Esophagus muscularis mucosa (tissue), 4 donors: ENCODE measurements around the gene HLA-DRB5. TPM values are rescaled to one million over a fixed set of nuclear protein-coding genes. Genes with fewer than 3 reads are reported as not detected.

Experiments
- DNase-seq: peaks from one replicate; pipeline ENCODE4 v3.0.0-alpha.2; 2017; ENCODE audit errors: extremely low spot score
- H3K27ac ChIP-seq, 4 donors: fragments of 200-600 bp; sonication (generic); replicated peaks in 1 of 4; 1 replicate in 3 of 4; 2 replicates in 1 of 4; pipeline ENCODE4 v1.5.1; 2016 to 2019; ENCODE audit warnings: mild to moderate bottlenecking in 1 of 4
- H3K27me3 ChIP-seq, 4 donors: fragments of 200-600 bp; sonication (generic); one replicate each; pipeline versions ENCODE4 v1.5.1 to v1.6.0; 2016 to 2019
- H3K36me3 ChIP-seq, 4 donors: fragments of 200-600 bp; sonication (generic); one replicate each; pipeline ENCODE4 v1.5.1; 2016 to 2019
- H3K4me1 ChIP-seq, 4 donors: fragments of 200-600 bp; sonication (generic); one replicate each; pipeline ENCODE4 v1.5.1; 2016 to 2019
- H3K4me3 ChIP-seq, 4 donors: fragments of 200-600 bp; sonication (generic); 1 replicate in 2 of 4; 2 replicates in 2 of 4; pipeline ENCODE4 v1.5.1; 2016 to 2019; ENCODE audit warnings: mild to moderate bottlenecking in 4 of 4, moderate library complexity in 1 of 4
- H3K9me3 ChIP-seq, 4 donors: fragments of 200-600 bp; sonication (generic); 1 replicate in 3 of 4; 2 replicates in 1 of 4; pipeline ENCODE4 v1.5.1; 2016 to 2019
- CTCF ChIP-seq, 3 experiments: fragments of 200-600 bp in 2 of 3; fragments of 450-650 bp in 1 of 3; sonication (generic) in 2 of 3; IDR thresholded peaks; one replicate each; pipeline ENCODE4 v1.5.1; 2017 to 2019; ENCODE audit warnings: antibody characterized with exemption in 3 of 3, mild to moderate bottlenecking in 2 of 3, moderate library complexity in 1 of 3
- EP300 ChIP-seq: sonication (generic); formaldehyde crosslinking; IDR thresholded peaks from one replicate; pipeline ENCODE4 v1.6.1; 2017; ENCODE audit warnings: antibody characterized with exemption
- POLR2A ChIP-seq: fragments of 450-650 bp; IDR thresholded peaks from one replicate; pipeline ENCODE4 v1.6.1; 2017; ENCODE audit warnings: antibody characterized with exemption, moderate library complexity, mild to moderate bottlenecking, low read depth
- POLR2AphosphoS5 ChIP-seq, 2 donors: sonication (generic); formaldehyde crosslinking; IDR thresholded peaks; one replicate each; pipeline ENCODE4 v1.6.1; 2017; ENCODE audit warnings: antibody characterized with exemption in 2 of 2
- WGBS: methylation state at CpG from one replicate; pipeline ENCODE4 v1.1.5; 2018; 5-methylcytosine and 5-hydroxymethylcytosine counted together
- intact Hi-C: fragments of 100-400 bp; cut with DNase I; formaldehyde crosslinking; loops from one replicate; pipeline ENCODE4 v1.15.1; 2023
- total RNA-seq, 4 donors: library from RNA; depleted of rRNA; stranded (reverse); fragments of >200 nt; gene quantifications; one replicate each; pipeline versions ENCODE4 v1.1.0 to v1.2.1, GENCODE V29; 2016

HLA-DRB5 gene
- total RNA-seq, 4 donors from 2014 or later: 0.83 to 71.0 (median 7.2) TPM

- no peaks in the 10 kb centered on the region for H3K36me3 ChIP-seq
- intact Hi-C loops: loop anchor here (10.0 kb wide), 1 partner anchor 87 kb away; no protein-coding TSS in a partner anchor
- H3K27ac ChIP-seq: no peak overlapping the region
- no peaks in the 10 kb centered on the region for H3K9me3 ChIP-seq
- no peak for DNase-seq
- no peaks in the 10 kb centered on the region for H3K4me1 ChIP-seq
- WGBS: 38% methylated on average over 1 of the region's 1 CpG
- TF ChIP-seq POLR2A (no peak), EP300 (no peak), CTCF (IDR thresholded peaks at IDR 0.05) (no peak), POLR2AphosphoS5 (IDR thresholded peaks at IDR 0.05) (no peak)
- no peak overlapping the region for H3K4me3 ChIP-seq
- H3K27me3 ChIP-seq: peaks cover 0 to 10% (median 0%) of the 10 kb centered on the region in 4 donors
These were observed 42.0 kb downstream of the HLA-DRB5 start for GRCh38 chr6:32488083-32488482.

- TF ChIP-seq CTCF (IDR thresholded peaks at IDR 0.05) (no peak), POLR2AphosphoS5 (IDR thresholded peaks at IDR 0.05) (no peak), POLR2A (no peak), EP300 (no peak)
- WGBS: 58% methylated on average over 4 of the region's 4 CpGs
- intact Hi-C loops: loop anchor here (10.0 kb wide), 1 partner anchor 90 kb away; no protein-coding TSS in a partner anchor
These were observed 45.5 kb downstream of the HLA-DRB5 start for GRCh38 chr6:32484614-32484998.

GRCh38 chr6:32483968-32484613 is 46.0 kb downstream of the HLA-DRB5 start:
- no peaks in the 10 kb centered on the region for H3K36me3 ChIP-seq
- DNase-seq: no peak
- no peak for TF ChIP-seq POLR2AphosphoS5 (IDR thresholded peaks at IDR 0.05)
- no peak for TF ChIP-seq POLR2A
- TF ChIP-seq EP300: no peak
- TF ChIP-seq CTCF (IDR thresholded peaks at IDR 0.05): no peak
- no peaks in the 10 kb centered on the region for H3K4me1 ChIP-seq
- WGBS: 70% methylated on average over 19 of the region's 26 CpGs
- H3K9me3 ChIP-seq: no peaks in the 10 kb centered on the region
- intact Hi-C loops: loop anchor here (10.0 kb wide), 1 partner anchor 91 kb away; no protein-coding TSS in a partner anchor
- H3K27me3 ChIP-seq: peaks cover 0 to 10% (median 0%) of the 10 kb centered on the region in 4 donors
- H3K4me3 ChIP-seq: no peak overlapping the region
- H3K27ac ChIP-seq: no peak overlapping the region

More at GRCh38 chr6:32484614-32484998, 45.5 kb downstream of the HLA-DRB5 start:
- Histone ChIP-seq H3K9me3 (no peaks in the 10 kb centered on the region), H3K27me3 (peaks cover 0 to 10% (median 0%) of the 10 kb centered on the region in 4 donors), H3K4me3 (no peak overlapping the region), H3K27ac (no peak overlapping the region), H3K4me1 (no peaks in the 10 kb centered on the region), H3K36me3 (no peaks in the 10 kb centered on the region)
- DNase-seq: no peak

- Histone ChIP-seq H3K9me3 (no peaks in the 10 kb centered on the region), H3K27me3 (peaks cover 0 to 12% (median 0%) of the 10 kb centered on the region in 4 donors), H3K36me3 (no peaks in the 10 kb centered on the region), H3K4me3 (no peak overlapping the region), H3K27ac (no peak overlapping the region), H3K4me1 (no peaks in the 10 kb centered on the region)
- intact Hi-C loops: no loop called here
- DNase-seq: no peak
- TF ChIP-seq POLR2A (no peak), EP300 (no peak), CTCF (IDR thresholded peaks at IDR 0.05) (no peak), POLR2AphosphoS5 (IDR thresholded peaks at IDR 0.05) (no peak)
- 71% methylated on average over 13 of the region's 13 CpGs for WGBS
These were observed 54.5 kb downstream of the HLA-DRB5 start for GRCh38 chr6:32475392-32476206.
